ENCODE results near the gene GPR171.

The GPR171 gene

GRCh38 chr3:151227266-151227806, 24.3 kb upstream of the GPR171 start:
- Histone ChIP-seq H3K9me3 (ENCODE audit: control insufficient read depth in 2 of 2, low read length in 2 of 2) (no peaks in the 10 kb centered on the region), H3K36me3 (ENCODE audit: control insufficient read depth in 2 of 2, insufficient read depth in 2 of 2, low read length in 2 of 2) (no peaks in the 10 kb centered on the region), H3K27me3 (ENCODE audit: control insufficient read depth in 1 of 2, insufficient read depth in 2 of 2, low read length in 2 of 2) (no peaks in the 10 kb centered on the region), H3K9ac (ENCODE audit: low read length in 2 of 2) (no peak overlapping the region), H3K27ac (ENCODE audit: low read length) (no peak overlapping the region), H3K4me1 (ENCODE audit: control insufficient read depth, insufficient read depth, low read length) (peaks cover 15% of the 10 kb centered on the region), H3K4me3 (ENCODE audit: low read length in 2 of 2) (peak overlapping the region; percentile 29 to 36)

GRCh38 chr3:151226825-151227224, 23.8 kb upstream of the GPR171 start:
- no peaks in the 10 kb centered on the region for H3K36me3 ChIP-seq (ENCODE audit: control insufficient read depth in 2 of 2, insufficient read depth in 2 of 2, low read length in 2 of 2)
- H3K9ac ChIP-seq (ENCODE audit: low read length in 2 of 2) = no peak overlapping the region
- peaks cover 15% of the 10 kb centered on the region for H3K4me1 ChIP-seq (ENCODE audit: control insufficient read depth, insufficient read depth, low read length)
- no peaks in the 10 kb centered on the region for H3K27me3 ChIP-seq (ENCODE audit: control insufficient read depth in 1 of 2, insufficient read depth in 2 of 2, low read length in 2 of 2)
- no peaks in the 10 kb centered on the region for H3K9me3 ChIP-seq (ENCODE audit: control insufficient read depth in 2 of 2, low read length in 2 of 2)
- no peak overlapping the region for H3K4me3 ChIP-seq (ENCODE audit: low read length in 2 of 2)
- H3K27ac ChIP-seq (ENCODE audit: low read length) = no peak overlapping the region

- H3K4me1 ChIP-seq (ENCODE audit: control insufficient read depth, insufficient read depth, low read length) = peaks cover 15% of the 10 kb centered on the region
- no peak overlapping the region for H3K4me3 ChIP-seq (ENCODE audit: low read length in 2 of 2)
- no peak overlapping the region for H3K9ac ChIP-seq (ENCODE audit: low read length in 2 of 2)
- no peaks in the 10 kb centered on the region for H3K9me3 ChIP-seq (ENCODE audit: control insufficient read depth in 2 of 2, low read length in 2 of 2)
- no peaks in the 10 kb centered on the region for H3K36me3 ChIP-seq (ENCODE audit: control insufficient read depth in 2 of 2, insufficient read depth in 2 of 2, low read length in 2 of 2)
- H3K27ac ChIP-seq (ENCODE audit: low read length) = no peak overlapping the region
- no peaks in the 10 kb centered on the region for H3K27me3 ChIP-seq (ENCODE audit: control insufficient read depth in 1 of 2, insufficient read depth in 2 of 2, low read length in 2 of 2)
These were observed 23.1 kb upstream of the GPR171 start for GRCh38 chr3:151226088-151226563.

GRCh38 chr3:151225040-151225975, 22.3 kb upstream of the GPR171 start:
- no peaks in the 10 kb centered on the region for H3K9me3 ChIP-seq (ENCODE audit: control insufficient read depth in 2 of 2, low read length in 2 of 2)
- peaks cover 15% of the 10 kb centered on the region for H3K4me1 ChIP-seq (ENCODE audit: control insufficient read depth, insufficient read depth, low read length)
- no peaks in the 10 kb centered on the region for H3K27me3 ChIP-seq (ENCODE audit: control insufficient read depth in 1 of 2, insufficient read depth in 2 of 2, low read length in 2 of 2)
- no peaks in the 10 kb centered on the region for H3K36me3 ChIP-seq (ENCODE audit: control insufficient read depth in 2 of 2, insufficient read depth in 2 of 2, low read length in 2 of 2)
- H3K9ac ChIP-seq (ENCODE audit: low read length in 2 of 2) = no peak overlapping the region
- H3K4me3 ChIP-seq (ENCODE audit: low read length in 2 of 2) = no peak overlapping the region
- no peak overlapping the region for H3K27ac ChIP-seq (ENCODE audit: low read length)

GRCh38 chr3:151224268-151224866, 21.4 kb upstream of the GPR171 start:
- Histone ChIP-seq H3K9me3 (ENCODE audit: control insufficient read depth in 2 of 2, low read length in 2 of 2) (no peaks in the 10 kb centered on the region), H3K4me1 (ENCODE audit: control insufficient read depth, insufficient read depth, low read length) (peaks cover 15% of the 10 kb centered on the region), H3K27ac (ENCODE audit: low read length) (no peak overlapping the region), H3K4me3 (ENCODE audit: low read length in 2 of 2) (no peak overlapping the region), H3K36me3 (ENCODE audit: control insufficient read depth in 2 of 2, insufficient read depth in 2 of 2, low read length in 2 of 2) (no peaks in the 10 kb centered on the region), H3K27me3 (ENCODE audit: control insufficient read depth in 1 of 2, insufficient read depth in 2 of 2, low read length in 2 of 2) (no peaks in the 10 kb centered on the region), H3K9ac (ENCODE audit: low read length in 2 of 2) (no peak overlapping the region)

- peaks cover 4% of the 10 kb centered on the region for H3K4me1 ChIP-seq (ENCODE audit: control insufficient read depth, insufficient read depth, low read length)
- no peaks in the 10 kb centered on the region for H3K9me3 ChIP-seq (ENCODE audit: control insufficient read depth in 2 of 2, low read length in 2 of 2)
- H3K36me3 ChIP-seq (ENCODE audit: control insufficient read depth in 2 of 2, insufficient read depth in 2 of 2, low read length in 2 of 2) = no peaks in the 10 kb centered on the region
- H3K4me3 ChIP-seq (ENCODE audit: low read length in 2 of 2) = no peak overlapping the region
- H3K9ac ChIP-seq (ENCODE audit: low read length in 2 of 2) = no peak overlapping the region
- no peaks in the 10 kb centered on the region for H3K27me3 ChIP-seq (ENCODE audit: control insufficient read depth in 1 of 2, insufficient read depth in 2 of 2, low read length in 2 of 2)
- no peak overlapping the region for H3K27ac ChIP-seq (ENCODE audit: low read length)
These were observed 16.0 kb upstream of the GPR171 start for GRCh38 chr3:151219056-151219455.

GRCh38 chr3:151218136-151218535, 15.1 kb upstream of the GPR171 start:
- Histone ChIP-seq H3K4me1 (ENCODE audit: control insufficient read depth, insufficient read depth, low read length) (peaks cover 4% of the 10 kb centered on the region), H3K9ac (ENCODE audit: low read length in 2 of 2) (no peak overlapping the region), H3K4me3 (ENCODE audit: low read length in 2 of 2) (no peak overlapping the region), H3K27ac (ENCODE audit: low read length) (no peak overlapping the region), H3K36me3 (ENCODE audit: control insufficient read depth in 2 of 2, insufficient read depth in 2 of 2, low read length in 2 of 2) (no peaks in the 10 kb centered on the region), H3K27me3 (ENCODE audit: control insufficient read depth in 1 of 2, insufficient read depth in 2 of 2, low read length in 2 of 2) (no peaks in the 10 kb centered on the region), H3K9me3 (ENCODE audit: control insufficient read depth in 2 of 2, low read length in 2 of 2) (no peaks in the 10 kb centered on the region)

- H3K36me3 ChIP-seq (ENCODE audit: control insufficient read depth in 2 of 2, insufficient read depth in 2 of 2, low read length in 2 of 2) = no peaks in the 10 kb centered on the region
These were observed 13.9 kb upstream of the GPR171 start for GRCh38 chr3:151216641-151217607.

GRCh38 chr3:151214459-151214858, 11.4 kb upstream of the GPR171 start:
- H3K9me3 ChIP-seq (ENCODE audit: control insufficient read depth in 2 of 2, low read length in 2 of 2) = no peaks in the 10 kb centered on the region
- no peak overlapping the region for H3K4me3 ChIP-seq (ENCODE audit: low read length in 2 of 2)
- no peaks in the 10 kb centered on the region for H3K36me3 ChIP-seq (ENCODE audit: control insufficient read depth in 2 of 2, insufficient read depth in 2 of 2, low read length in 2 of 2)
- peaks cover 4% of the 10 kb centered on the region for H3K4me1 ChIP-seq (ENCODE audit: control insufficient read depth, insufficient read depth, low read length)
- no peak overlapping the region for H3K9ac ChIP-seq (ENCODE audit: low read length in 2 of 2)
- H3K27me3 ChIP-seq (ENCODE audit: control insufficient read depth in 1 of 2, insufficient read depth in 2 of 2, low read length in 2 of 2) = no peaks in the 10 kb centered on the region
- no peak overlapping the region for H3K27ac ChIP-seq (ENCODE audit: low read length)

More at GRCh38 chr3:151216641-151217607, 13.9 kb upstream of the GPR171 start:
- no peak overlapping the region for H3K9ac ChIP-seq (ENCODE audit: low read length in 2 of 2)
- no peaks in the 10 kb centered on the region for H3K27me3 ChIP-seq (ENCODE audit: control insufficient read depth in 1 of 2, insufficient read depth in 2 of 2, low read length in 2 of 2)
- no peak overlapping the region for H3K4me3 ChIP-seq (ENCODE audit: low read length in 2 of 2)
- no peaks in the 10 kb centered on the region for H3K9me3 ChIP-seq (ENCODE audit: control insufficient read depth in 2 of 2, low read length in 2 of 2)
- no peak overlapping the region for H3K27ac ChIP-seq (ENCODE audit: low read length)
- peaks cover 4% of the 10 kb centered on the region for H3K4me1 ChIP-seq (ENCODE audit: control insufficient read depth, insufficient read depth, low read length)

GRCh38 chr3:151213881-151214280, 10.9 kb upstream of the GPR171 start:
- H3K36me3 ChIP-seq (ENCODE audit: control insufficient read depth in 2 of 2, insufficient read depth in 2 of 2, low read length in 2 of 2) = no peaks in the 10 kb centered on the region
- H3K9me3 ChIP-seq (ENCODE audit: control insufficient read depth in 2 of 2, low read length in 2 of 2) = no peaks in the 10 kb centered on the region
- H3K4me3 ChIP-seq (ENCODE audit: low read length in 2 of 2) = no peak overlapping the region
- no peaks in the 10 kb centered on the region for H3K27me3 ChIP-seq (ENCODE audit: control insufficient read depth in 1 of 2, insufficient read depth in 2 of 2, low read length in 2 of 2)
- H3K4me1 ChIP-seq (ENCODE audit: control insufficient read depth, insufficient read depth, low read length) = peaks cover 4% of the 10 kb centered on the region
- no peak overlapping the region for H3K9ac ChIP-seq (ENCODE audit: low read length in 2 of 2)
- H3K27ac ChIP-seq (ENCODE audit: low read length) = no peak overlapping the region

All from stomach smooth muscle (tissue), 2 donors.